IgD-negative memory B cell (primary cell): ENCODE measurements around the gene HYAL1. TPM values are rescaled to one million over a fixed set of nuclear protein-coding genes. Genes with fewer than 3 reads are reported as not detected.

Source experiments
- polyA plus RNA-seq: library from polyadenylated mRNA; unstranded; fragments of 300-500 nt; fragmentation: Illumina TruSeq; gene quantifications from one replicate; pipeline ENCODE4 v1.2.3, GENCODE V29; 2021

Gene HYAL1
- polyA plus RNA-seq, 1 donor from 2014 or later, result 0.14 TPM

Other genes with a start within 250 kb of the HYAL1 start
- gene RBM5, start 214.7 kb downstream of the HYAL1 start, polyA plus RNA-seq, result 47.4 TPM
- not detected for gene SEMA3F, start 148.2 kb downstream of the HYAL1 start, polyA plus RNA-seq
- gene GNAT1, start 112.0 kb downstream of the HYAL1 start, polyA plus RNA-seq, result not detected
- not detected for gene SLC38A3, start 98.3 kb downstream of the HYAL1 start, polyA plus RNA-seq
- 689 TPM for gene GNAI2, start 67.4 kb downstream of the HYAL1 start, polyA plus RNA-seq
- not detected for gene SEMA3B, start 34.4 kb downstream of the HYAL1 start, polyA plus RNA-seq
- gene LSMEM2, start 24.5 kb downstream of the HYAL1 start, polyA plus RNA-seq, result 0.30 TPM
- gene IFRD2, start 11.1 kb downstream of the HYAL1 start, polyA plus RNA-seq, result 58.6 TPM
- gene HYAL3, start 4.2 kb downstream of the HYAL1 start, polyA plus RNA-seq, result 5.3 TPM
- 20.5 TPM for gene NAA80, start 4.2 kb downstream of the HYAL1 start, polyA plus RNA-seq
- 7.3 TPM for gene HYAL2, start 19.2 kb upstream of the HYAL1 start, polyA plus RNA-seq
- 51.4 TPM for gene TUSC2, start 24.6 kb upstream of the HYAL1 start, polyA plus RNA-seq
- gene RASSF1, start 37.3 kb upstream of the HYAL1 start, polyA plus RNA-seq, result 155 TPM
- not detected for gene ZMYND10, start 42.2 kb upstream of the HYAL1 start, polyA plus RNA-seq
- gene NPRL2, start 47.2 kb upstream of the HYAL1 start, polyA plus RNA-seq, result 30.4 TPM
- 63.3 TPM for gene CYB561D2, start 47.3 kb upstream of the HYAL1 start, polyA plus RNA-seq
- 33.9 TPM for gene TMEM115, start 55.9 kb upstream of the HYAL1 start, polyA plus RNA-seq
- 0.11 TPM for gene CACNA2D2, start 200.1 kb upstream of the HYAL1 start, polyA plus RNA-seq